BE2C (cell line): ENCODE results near the gene ATG5.

ENCODE experiments used
- DNase-seq: peaks from one replicate; pipeline ENCODE4 v3.0.0-alpha.2; 2020
- H3K27me3 ChIP-seq: fragments of 250-450 bp; sonication (Bioruptor Pico); 2 replicates; pipeline ENCODE4 v1.5.1; 2020; ENCODE audit warnings: mild to moderate bottlenecking
- H3K36me3 ChIP-seq: fragments of 250-450 bp; sonication (Bioruptor Pico); 2 replicates; pipeline ENCODE4 v1.5.1; 2020; ENCODE audit warnings: mild to moderate bottlenecking
- H3K4me1 ChIP-seq: fragments of 250-450 bp; sonication (Bioruptor Pico); 2 replicates; pipeline ENCODE4 v1.5.1; 2020
- H3K4me3 ChIP-seq: 2 replicates; pipeline ENCODE4 v1.5.1; 2011; ENCODE audit warnings: low read depth, low read length
- H3K9me3 ChIP-seq: fragments of 250-450 bp; sonication (Bioruptor Pico); 2 replicates; pipeline ENCODE4 v1.5.1; 2020
- CTCF ChIP-seq: IDR thresholded peaks from 2 replicates; pipeline ENCODE4 v1.5.1; 2012; ENCODE audit warnings: mild to moderate bottlenecking, low read depth, low read length

The ATG5 gene

GRCh38 chr6:106286746-106287145 lies 38.8 kb downstream of the ATG5 start:
- DNase-seq = no peak
- H3K27me3 ChIP-seq = no peaks in the 10 kb centered on the region
- H3K9me3 ChIP-seq = no peaks in the 10 kb centered on the region
- H3K4me1 ChIP-seq = 0 out of 2 replicates have a peak, but pooled peaks cover 4% of the 10 kb centered on the region
- H3K36me3 ChIP-seq = peaks cover 13% of the 10 kb centered on the region
- no peak for TF ChIP-seq CTCF
- H3K4me3 ChIP-seq = no peak overlapping the region

- H3K9me3 ChIP-seq = no peaks in the 10 kb centered on the region
- H3K4me1 ChIP-seq = 0 out of 2 replicates have a peak, but pooled peaks cover 4% of the 10 kb centered on the region
- TF ChIP-seq CTCF = no peak
- H3K4me3 ChIP-seq = no peak overlapping the region
- H3K27me3 ChIP-seq = no peaks in the 10 kb centered on the region
- H3K36me3 ChIP-seq = peaks cover 8% of the 10 kb centered on the region
- no peak for DNase-seq
Measured at GRCh38 chr6:106283481-106283880, 42.1 kb downstream of the ATG5 start.

DNA sequence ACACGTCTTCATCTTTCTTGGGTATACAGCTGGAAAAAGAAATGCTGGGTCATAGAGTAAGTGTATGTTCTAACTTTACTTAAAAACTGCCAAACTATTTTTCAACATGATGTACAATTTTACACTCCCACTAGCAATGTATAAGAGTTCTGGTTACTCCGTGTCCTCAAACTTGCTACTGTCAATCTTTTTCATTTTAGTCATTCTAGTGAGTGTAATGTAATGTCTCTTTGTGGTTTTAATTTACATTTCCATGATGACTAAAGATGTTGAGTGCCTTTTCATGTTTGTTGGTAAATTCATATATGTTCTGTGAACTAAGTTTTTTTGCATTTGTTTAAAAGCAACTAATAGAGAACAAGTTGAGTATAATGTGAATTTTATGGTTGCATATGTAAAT lies 43.9 kb downstream of the ATG5 start:
- no peak for TF ChIP-seq CTCF
- DNase-seq = no peak
- Histone ChIP-seq H3K4me3 (no peak overlapping the region), H3K9me3 (no peaks in the 10 kb centered on the region), H3K27me3 (no peaks in the 10 kb centered on the region), H3K4me1 (no peaks in the 10 kb centered on the region), H3K36me3 (peaks cover 8% of the 10 kb centered on the region)

DNA sequence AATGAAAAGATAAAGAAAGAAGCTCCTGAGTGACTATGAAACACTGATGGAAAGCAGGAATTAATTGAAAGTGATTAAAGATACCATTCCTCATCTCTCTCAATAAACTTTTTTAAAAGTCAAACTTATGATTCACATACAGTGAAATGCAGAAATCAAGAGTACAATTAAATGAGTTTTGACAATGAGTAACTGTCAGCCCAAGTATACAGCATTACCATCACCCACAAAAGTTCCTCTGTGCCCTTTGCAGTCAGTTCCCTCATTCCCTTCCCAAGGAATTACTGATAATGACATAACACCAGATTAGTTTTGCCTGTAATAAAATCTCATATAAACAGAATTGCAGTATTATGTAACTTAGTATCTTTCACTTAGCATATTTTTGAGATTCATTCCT lies 44.5 kb downstream of the ATG5 start:
- Histone ChIP-seq H3K36me3 (peaks cover 8% of the 10 kb centered on the region), H3K4me3 (no peak overlapping the region), H3K27me3 (no peaks in the 10 kb centered on the region), H3K9me3 (no peaks in the 10 kb centered on the region), H3K4me1 (no peaks in the 10 kb centered on the region)
- TF ChIP-seq CTCF = no peak
- DNase-seq = no peak

GRCh38 chr6:106279179-106279578 lies 46.4 kb downstream of the ATG5 start:
- no peak overlapping the region for H3K4me3 ChIP-seq
- no peaks in the 10 kb centered on the region for H3K27me3 ChIP-seq
- peaks cover 8% of the 10 kb centered on the region for H3K36me3 ChIP-seq
- no peaks in the 10 kb centered on the region for H3K4me1 ChIP-seq
- H3K9me3 ChIP-seq = no peaks in the 10 kb centered on the region
- no peak for TF ChIP-seq CTCF
- DNase-seq = no peak

- Histone ChIP-seq H3K4me1 (peaks cover 22% of the 10 kb centered on the region), H3K9me3 (no peaks in the 10 kb centered on the region), H3K27me3 (no peaks in the 10 kb centered on the region), H3K36me3 (peaks cover 8% of the 10 kb centered on the region), H3K4me3 (no peak overlapping the region)
- DNase-seq = no peak
- no peak for TF ChIP-seq CTCF
Measured at GRCh38 chr6:106275692-106276091, 49.9 kb downstream of the ATG5 start.
